Left ventricle myocardium inferior (tissue), 1 donor: ENCODE measurements around the gene FJX1. TPM values are rescaled to one million over a fixed set of nuclear protein-coding genes. Genes with fewer than 3 reads are reported as not detected.

Experiments used
- DNase-seq: peaks from one replicate; pipeline ENCODE4 v3.0.0-alpha.2; 2020
- H3K27ac ChIP-seq: fragments of 200-600 bp; replicated peaks from 2 replicates; pipeline ENCODE4 v1.8.0; 2021
- H3K27me3 ChIP-seq: fragments of 200-600 bp; 2 replicates; pipeline ENCODE4 v1.8.0; 2021; ENCODE audit warnings: low read depth
- H3K36me3 ChIP-seq: fragments of 200-600 bp; 2 replicates; pipeline ENCODE4 v1.8.0; 2021
- H3K4me1 ChIP-seq: fragments of 200-600 bp; 2 replicates; pipeline ENCODE4 v1.8.0; 2021
- H3K4me3 ChIP-seq: fragments of 200-600 bp; 2 replicates; pipeline ENCODE4 v1.8.0; 2021; ENCODE audit warnings: mild to moderate bottlenecking, moderate library complexity
- H3K9me3 ChIP-seq: fragments of 200-600 bp; replicated peaks from 2 replicates; pipeline ENCODE4 v1.8.0; 2021
- intact Hi-C: fragments of 100-400 bp; cut with micrococcal nuclease; formaldehyde crosslinking; loops from one replicate; pipeline ENCODE4 v1.11.0; 2022
- total RNA-seq: library from RNA; stranded (reverse); fragmentation: NEBNext Ultra II Directional; extraction: Animal tissue kit (Norgen Biotek cat#: 25700); gene quantifications from one replicate; pipeline ENCODE4 v1.2.1, GENCODE V29; 2021
- TF ChIP-seq, protein P1 (sequence below): fragments of 200-600 bp; IDR thresholded peaks from 2 replicates; pipeline ENCODE4 v1.8.0; 2021; ENCODE audit warnings: antibody characterized with exemption, mild to moderate bottlenecking, borderline replicate concordance
- donor health status: DM: no; HTN: yes; CAD: no; lungs with severe emphysema.

The FJX1 gene
- total RNA-seq, 1 donor from 2014 or later = 0.88 TPM

DNA sequence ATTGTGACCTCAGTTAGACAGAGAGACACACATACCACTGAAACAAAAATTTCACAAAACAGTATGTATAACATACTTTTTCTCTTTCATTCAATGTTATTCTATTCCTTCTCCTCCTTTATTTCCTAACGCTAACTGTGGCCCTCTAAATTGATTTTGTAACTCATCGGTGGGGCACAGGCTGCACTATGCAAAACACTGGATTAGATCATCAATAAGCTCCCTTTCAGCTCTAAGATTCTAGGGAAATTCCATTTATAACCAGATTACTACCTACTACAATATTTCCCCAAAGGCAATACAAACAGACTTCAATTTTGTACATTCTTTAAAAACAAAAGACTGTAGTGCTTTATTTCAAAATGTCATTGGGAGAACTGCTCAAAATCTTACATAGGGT is 6.1 kb downstream of the FJX1 start:
- H3K4me3 ChIP-seq = no peak overlapping the region
- H3K9me3 ChIP-seq = no peaks in the 10 kb centered on the region
- DNase-seq = no peak
- no peak overlapping the region for H3K27ac ChIP-seq
- TF ChIP-seq, protein P1, sequence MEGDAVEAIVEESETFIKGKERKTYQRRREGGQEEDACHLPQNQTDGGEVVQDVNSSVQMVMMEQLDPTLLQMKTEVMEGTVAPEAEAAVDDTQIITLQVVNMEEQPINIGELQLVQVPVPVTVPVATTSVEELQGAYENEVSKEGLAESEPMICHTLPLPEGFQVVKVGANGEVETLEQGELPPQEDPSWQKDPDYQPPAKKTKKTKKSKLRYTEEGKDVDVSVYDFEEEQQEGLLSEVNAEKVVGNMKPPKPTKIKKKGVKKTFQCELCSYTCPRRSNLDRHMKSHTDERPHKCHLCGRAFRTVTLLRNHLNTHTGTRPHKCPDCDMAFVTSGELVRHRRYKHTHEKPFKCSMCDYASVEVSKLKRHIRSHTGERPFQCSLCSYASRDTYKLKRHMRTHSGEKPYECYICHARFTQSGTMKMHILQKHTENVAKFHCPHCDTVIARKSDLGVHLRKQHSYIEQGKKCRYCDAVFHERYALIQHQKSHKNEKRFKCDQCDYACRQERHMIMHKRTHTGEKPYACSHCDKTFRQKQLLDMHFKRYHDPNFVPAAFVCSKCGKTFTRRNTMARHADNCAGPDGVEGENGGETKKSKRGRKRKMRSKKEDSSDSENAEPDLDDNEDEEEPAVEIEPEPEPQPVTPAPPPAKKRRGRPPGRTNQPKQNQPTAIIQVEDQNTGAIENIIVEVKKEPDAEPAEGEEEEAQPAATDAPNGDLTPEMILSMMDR = no peak
- H3K36me3 ChIP-seq = no peaks in the 10 kb centered on the region
- peaks cover 40% of the 10 kb centered on the region for H3K4me1 ChIP-seq
- intact Hi-C loops = no loop called here
- H3K27me3 ChIP-seq = peaks cover 53% of the 10 kb centered on the region

DNA sequence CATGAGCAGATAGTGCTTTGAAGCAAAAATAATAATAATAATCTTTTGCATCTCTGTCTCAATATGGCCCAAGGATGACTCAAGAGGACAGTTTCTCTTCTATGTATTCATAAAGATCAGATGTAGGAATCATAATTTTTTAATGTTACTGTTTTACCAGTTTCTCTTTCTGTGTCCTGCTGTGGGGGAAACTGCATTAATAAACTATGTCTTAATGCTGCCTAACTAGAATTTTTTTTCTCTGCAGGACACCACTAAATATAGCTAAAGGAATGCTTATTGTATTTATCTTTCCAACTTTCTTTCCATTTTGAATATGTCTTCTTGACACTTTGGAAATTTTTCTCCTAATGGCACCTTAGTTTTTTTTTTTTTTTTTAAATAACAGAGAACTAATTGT is 6.5 kb downstream of the FJX1 start:
- H3K36me3 ChIP-seq = no peaks in the 10 kb centered on the region
- no peaks in the 10 kb centered on the region for H3K9me3 ChIP-seq
- H3K27me3 ChIP-seq = peaks cover 53% of the 10 kb centered on the region
- H3K4me3 ChIP-seq = no peak overlapping the region
- DNase-seq = no peak
- TF ChIP-seq, protein P1 = no peak
- H3K4me1 ChIP-seq = peaks cover 35% of the 10 kb centered on the region
- intact Hi-C loops = no loop called here
- no peak overlapping the region for H3K27ac ChIP-seq

DNA sequence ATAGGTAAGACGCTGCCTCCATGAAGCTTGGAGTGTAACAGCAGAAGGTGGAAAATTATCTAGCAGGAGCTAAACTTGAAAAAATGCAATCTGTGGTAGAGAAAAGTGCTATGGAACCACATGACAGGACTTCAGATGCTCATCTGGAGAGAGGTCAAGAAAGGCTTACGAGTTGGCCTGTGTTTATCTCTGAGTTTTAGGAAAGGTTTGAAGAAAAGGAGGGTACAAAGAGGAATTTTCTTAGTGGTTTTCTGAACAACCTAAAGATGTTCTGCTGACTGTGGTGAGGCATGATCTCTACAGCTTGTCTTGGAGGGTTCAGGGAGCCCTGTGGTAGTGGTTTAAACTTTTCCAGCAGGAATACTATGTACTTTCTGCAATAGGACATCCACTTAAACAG is 8.2 kb downstream of the FJX1 start:
- H3K4me1 ChIP-seq = peaks cover 18% of the 10 kb centered on the region
- no peaks in the 10 kb centered on the region for H3K36me3 ChIP-seq
- intact Hi-C loops = no loop called here
- TF ChIP-seq, protein P1 = no peak
- no peak overlapping the region for H3K27ac ChIP-seq
- no peaks in the 10 kb centered on the region for H3K9me3 ChIP-seq
- DNase-seq = no peak
- H3K4me3 ChIP-seq = no peak overlapping the region
- peaks cover 53% of the 10 kb centered on the region for H3K27me3 ChIP-seq

DNA sequence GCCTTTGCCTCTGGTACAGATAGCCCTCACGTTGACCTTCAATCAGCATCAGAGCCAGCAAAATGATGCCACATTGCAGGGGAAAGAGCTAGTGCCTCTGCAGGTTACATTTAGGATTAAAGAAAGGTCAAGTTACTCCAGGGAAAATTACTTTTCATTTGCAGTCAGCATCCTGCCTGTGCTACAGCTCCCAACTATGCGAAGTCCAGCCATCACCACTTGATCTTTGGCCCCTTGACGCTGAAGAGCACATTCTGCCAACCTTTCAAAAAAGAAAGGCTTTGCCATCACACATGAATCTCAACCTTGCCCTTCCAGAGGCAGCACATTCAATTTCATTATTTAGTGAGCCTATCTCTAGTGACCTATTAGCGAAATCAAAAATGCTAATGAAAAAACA is 11.3 kb downstream of the FJX1 start:
- H3K27me3 ChIP-seq = peaks cover 59% of the 10 kb centered on the region
- no peaks in the 10 kb centered on the region for H3K9me3 ChIP-seq
- intact Hi-C loops = no loop called here
- H3K36me3 ChIP-seq = no peaks in the 10 kb centered on the region
- no peak overlapping the region for H3K27ac ChIP-seq
- DNase-seq = no peak
- TF ChIP-seq, protein P1 = no peak
- H3K4me1 ChIP-seq = no peaks in the 10 kb centered on the region
- H3K4me3 ChIP-seq = no peak overlapping the region

DNA sequence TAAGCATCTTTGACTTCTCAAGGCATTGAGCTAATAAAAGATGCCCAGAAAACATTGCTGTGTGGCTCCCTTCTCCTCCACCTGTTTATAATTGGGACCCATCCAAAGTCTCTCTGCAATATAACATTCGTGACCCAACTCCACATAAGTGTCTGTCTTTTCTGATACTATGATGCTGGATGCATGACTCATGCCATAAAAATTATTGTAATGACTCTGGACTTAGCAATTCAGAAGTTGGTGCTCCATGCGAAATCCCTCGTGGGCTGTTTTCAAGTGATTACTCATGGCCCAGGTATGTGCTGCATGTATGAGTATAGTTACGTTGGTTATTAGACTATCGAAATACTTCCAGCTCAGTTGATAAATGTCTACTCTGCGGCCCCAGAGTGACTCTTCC is 11.7 kb downstream of the FJX1 start:
- intact Hi-C loops = no loop called here
- peaks cover 62% of the 10 kb centered on the region for H3K27me3 ChIP-seq
- TF ChIP-seq, protein P1 = no peak

DNA sequence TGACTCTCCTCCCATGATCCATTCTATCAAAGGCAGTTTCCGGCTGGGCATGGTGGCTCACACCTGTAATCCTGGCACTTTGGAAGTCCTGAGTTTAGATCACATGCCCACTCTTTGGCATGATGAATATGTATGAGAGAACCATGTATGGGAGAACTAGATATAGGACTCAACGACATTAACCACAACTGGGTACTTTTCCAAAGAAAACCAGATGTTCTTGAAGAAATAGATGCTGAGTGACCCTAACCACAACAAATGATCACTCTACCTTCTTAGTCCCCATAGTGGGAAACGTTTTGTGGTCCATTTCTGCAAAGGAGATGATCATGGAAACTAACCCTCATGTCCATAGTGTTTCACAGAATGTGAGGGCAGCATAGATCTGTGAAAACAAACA is 13.6 kb downstream of the FJX1 start:
- no peaks in the 10 kb centered on the region for H3K4me1 ChIP-seq
- TF ChIP-seq, protein P1 = no peak
- H3K9me3 ChIP-seq = no peaks in the 10 kb centered on the region
- no peak overlapping the region for H3K27ac ChIP-seq
- H3K4me3 ChIP-seq = no peak overlapping the region
- intact Hi-C loops = no loop called here
- no peak for DNase-seq
- H3K27me3 ChIP-seq = peaks cover 81% of the 10 kb centered on the region
- no peaks in the 10 kb centered on the region for H3K36me3 ChIP-seq

More for the DNA sequence above, 11.7 kb downstream of the FJX1 start:
- H3K4me3 ChIP-seq = no peak overlapping the region
- DNase-seq = no peak
- no peaks in the 10 kb centered on the region for H3K9me3 ChIP-seq
- H3K4me1 ChIP-seq = no peaks in the 10 kb centered on the region
- H3K27ac ChIP-seq = no peak overlapping the region
- no peaks in the 10 kb centered on the region for H3K36me3 ChIP-seq
